ENCODE results near the gene CWC22.
"Not testable (repeated sequence)": the region's sequence is repeated elsewhere in the genome, so short reads cannot be mapped to it uniquely, and the experiment has no call there.

CWC22 gene

GRCh38 chr2:180003073-180003472, 4.0 kb downstream of the CWC22 start:
- DNase-seq (ENCODE audit: low spot score): no peak

DNA sequence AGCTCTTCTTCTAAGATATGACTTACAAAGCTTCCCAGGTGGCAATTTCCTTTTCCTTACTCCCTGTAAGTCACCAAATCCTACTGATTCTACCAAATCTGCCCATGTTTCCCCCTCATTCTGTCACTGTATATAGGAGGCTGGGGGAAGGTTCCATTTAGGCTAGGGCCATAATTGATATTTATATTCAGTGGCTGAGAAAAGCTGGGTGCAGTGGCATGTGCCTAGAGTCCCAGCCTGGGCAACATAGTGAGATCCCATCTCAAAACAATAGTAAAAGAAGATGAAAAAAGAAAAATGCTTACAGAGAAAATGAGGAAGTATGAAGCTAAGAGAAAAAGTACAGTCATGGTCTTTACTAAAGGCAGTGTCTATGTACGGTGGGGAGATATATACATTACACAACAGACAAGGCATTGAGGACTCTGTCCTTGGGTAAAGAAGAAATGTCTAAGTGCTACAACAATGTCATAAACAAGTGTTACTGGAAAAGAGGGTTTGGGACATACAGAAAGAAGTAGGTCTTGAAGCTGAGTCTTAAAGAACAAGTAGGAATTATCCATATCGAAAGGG, 4.8 kb downstream of the CWC22 start:
- DNase-seq (ENCODE audit: low spot score): no peak

GRCh38 chr2:180001726-180002125, 5.4 kb downstream of the CWC22 start:
- no peak for DNase-seq (ENCODE audit: low spot score)

- no peak for DNase-seq (ENCODE audit: low spot score)
These were observed 6.7 kb downstream of the CWC22 start for GRCh38 chr2:180000434-180000833.

DNA sequence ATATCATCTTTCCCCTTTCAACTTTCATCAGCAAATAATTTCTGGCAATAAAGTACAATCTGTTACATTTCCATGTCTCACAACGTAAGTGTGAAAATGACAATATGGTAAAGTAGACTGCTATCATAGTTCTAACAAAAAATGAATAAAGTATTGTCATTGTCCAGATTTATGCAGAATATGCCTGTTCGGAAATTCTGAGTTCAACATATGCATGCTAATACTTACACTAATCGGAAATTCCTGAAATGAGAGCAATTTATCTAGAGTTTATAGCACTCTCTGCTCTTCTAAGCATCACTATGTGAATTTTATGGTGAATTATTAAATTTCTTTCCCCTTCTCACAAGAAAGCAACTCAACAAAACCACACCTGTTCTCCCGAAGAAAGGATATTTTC, 8.1 kb downstream of the CWC22 start:
- no peak for DNase-seq (ENCODE audit: low spot score)

DNA sequence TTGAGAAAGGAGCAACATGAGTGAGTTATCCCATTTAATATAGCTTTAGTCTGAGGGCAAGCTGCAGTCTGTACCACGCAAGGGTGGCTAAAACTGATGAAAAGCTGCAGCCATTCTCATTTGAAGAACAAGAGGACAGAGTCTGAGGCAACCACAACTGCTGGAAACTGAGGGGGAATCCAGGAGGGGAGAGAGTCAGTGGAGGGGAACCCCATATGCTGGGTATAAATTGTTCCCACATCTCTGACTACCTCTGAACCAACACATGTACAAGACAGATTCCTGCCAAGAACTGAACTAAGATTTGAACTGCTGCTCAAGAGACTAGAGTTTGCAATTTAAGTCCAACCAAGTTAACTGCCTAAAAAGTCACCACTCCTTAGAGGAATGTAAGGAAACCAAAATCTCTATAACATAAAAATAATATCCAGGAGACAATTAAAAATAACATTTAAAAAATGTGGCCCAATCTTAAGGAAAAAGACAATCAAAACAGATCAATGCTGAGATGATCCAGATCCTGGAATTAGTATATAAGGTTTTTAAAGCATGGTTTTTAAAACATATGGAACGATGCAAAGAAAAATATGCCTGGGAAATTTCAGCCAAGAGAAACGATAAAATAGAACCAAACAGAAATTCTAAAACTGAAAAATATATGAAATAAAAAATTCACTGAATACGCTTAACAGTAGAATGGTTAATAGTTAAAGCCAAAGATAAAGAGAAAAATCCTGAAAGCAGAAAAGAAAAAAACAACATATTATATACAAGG, 11.2 kb downstream of the CWC22 start:
- no peak for DNase-seq (ENCODE audit: low spot score)

DNA sequence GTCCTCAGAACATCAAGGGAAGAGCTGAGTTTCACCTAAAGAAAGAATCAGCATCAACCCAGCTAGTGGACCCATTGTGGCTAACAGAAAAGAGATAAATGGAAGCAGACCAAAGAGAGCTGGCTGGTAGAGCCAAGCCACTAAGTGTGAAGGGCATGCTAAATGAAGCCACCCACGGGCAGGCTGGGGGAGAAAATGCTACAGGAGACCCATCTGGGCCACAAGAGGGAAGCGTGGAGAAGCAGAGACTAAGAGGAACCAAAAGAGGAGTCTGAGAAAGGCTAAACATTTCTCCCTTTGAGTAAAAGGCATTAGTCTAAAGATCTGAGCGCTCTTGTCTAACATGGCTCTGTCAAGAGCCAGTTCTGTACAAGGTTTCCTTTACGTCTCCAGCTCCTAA, 15.8 kb downstream of the CWC22 start:
- DNase-seq (ENCODE audit: low spot score): no peak

DNA sequence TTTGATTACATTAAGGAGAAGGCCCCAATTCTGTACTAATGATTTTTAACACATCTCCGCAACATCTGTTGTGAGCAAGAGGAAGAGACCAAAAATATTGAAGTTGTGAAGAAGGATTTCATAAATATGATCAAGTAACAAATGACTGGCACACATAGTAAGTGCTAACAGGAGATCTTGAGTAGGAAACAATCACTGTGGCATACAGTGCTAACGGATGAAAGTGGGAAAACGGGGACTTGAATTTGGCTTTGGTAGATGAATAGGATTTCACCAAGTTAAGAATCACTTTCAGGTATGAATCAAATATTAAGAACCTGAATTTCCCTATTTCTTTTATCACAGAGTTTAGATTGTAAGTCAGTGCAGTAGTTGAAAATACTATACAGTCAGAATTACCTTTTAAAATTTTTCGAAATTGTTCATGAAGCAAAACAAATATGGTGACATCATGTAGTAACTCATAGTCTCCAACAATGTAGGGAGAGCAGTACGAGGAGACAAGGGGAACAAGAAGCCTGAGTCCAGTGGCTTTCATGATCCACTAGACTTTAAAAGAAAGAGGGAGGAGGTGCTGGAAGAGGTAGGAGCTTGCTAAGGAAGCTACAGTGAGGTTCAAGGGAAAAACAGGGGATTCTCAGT, 16.3 kb downstream of the CWC22 start:
- no peak for DNase-seq (ENCODE audit: low spot score)

GRCh38 chr2:179987916-179988315, 19.2 kb downstream of the CWC22 start:
- DNase-seq (ENCODE audit: low spot score): no peak

DNA sequence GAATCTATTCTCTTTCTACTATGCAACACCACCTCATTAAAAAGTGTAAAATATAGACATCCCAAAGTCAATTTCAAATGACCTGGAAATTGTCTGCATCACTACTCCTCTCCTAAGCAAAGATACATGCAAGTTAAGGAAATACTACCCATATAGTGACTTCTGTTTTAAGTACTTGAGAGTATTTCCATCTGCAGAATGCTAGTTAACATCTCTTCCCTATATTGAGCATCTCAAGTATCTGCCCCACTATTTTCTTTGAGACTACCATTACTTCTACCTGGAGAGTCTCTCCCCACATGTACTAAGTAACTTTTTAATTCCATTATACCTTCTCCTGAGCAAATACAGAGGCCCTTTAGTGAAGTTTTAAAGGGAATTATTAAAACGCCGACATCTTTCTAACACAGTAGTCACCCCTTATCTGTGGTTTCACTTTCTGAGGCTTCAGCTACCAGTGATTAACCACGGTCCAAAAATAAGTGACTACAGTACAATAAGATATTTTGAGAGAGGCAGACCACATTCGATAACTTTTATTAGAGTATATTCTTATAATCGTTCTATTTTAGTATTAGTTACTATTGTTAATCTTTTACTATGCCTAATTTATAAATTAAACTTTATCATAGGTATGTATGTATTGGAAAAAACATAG, 21.8 kb downstream of the CWC22 start:
- DNase-seq (ENCODE audit: low spot score): no peak

- no peak for DNase-seq (ENCODE audit: low spot score)
These were observed 23.7 kb downstream of the CWC22 start for GRCh38 chr2:179983250-179983932.

- DNase-seq (ENCODE audit: low spot score): no peak
These were observed 26.0 kb downstream of the CWC22 start for GRCh38 chr2:179981085-179981484.

GRCh38 chr2:179974761-179975160, 32.3 kb downstream of the CWC22 start:
- DNase-seq (ENCODE audit: low spot score): no peak

- DNase-seq (ENCODE audit: low spot score): no peak
These were observed 40.2 kb downstream of the CWC22 start for GRCh38 chr2:179966778-179967394.

GRCh38 chr2:179965291-179966258, 41.5 kb downstream of the CWC22 start:
- DNase-seq (ENCODE audit: low spot score): no peak

GRCh38 chr2:179963626-179964025, 43.5 kb downstream of the CWC22 start:
- no peak for DNase-seq (ENCODE audit: low spot score)

GRCh38 chr2:179958251-179958650, 48.8 kb downstream of the CWC22 start:
- not testable (repeated sequence) for DNase-seq (ENCODE audit: low spot score)

GRCh38 chr2:179954026-179954425, 53.1 kb downstream of the CWC22 start:
- no peak for DNase-seq (ENCODE audit: low spot score)

- no peak for DNase-seq (ENCODE audit: low spot score)
These were observed 53.7 kb downstream of the CWC22 start for GRCh38 chr2:179953359-179953758.

DNA sequence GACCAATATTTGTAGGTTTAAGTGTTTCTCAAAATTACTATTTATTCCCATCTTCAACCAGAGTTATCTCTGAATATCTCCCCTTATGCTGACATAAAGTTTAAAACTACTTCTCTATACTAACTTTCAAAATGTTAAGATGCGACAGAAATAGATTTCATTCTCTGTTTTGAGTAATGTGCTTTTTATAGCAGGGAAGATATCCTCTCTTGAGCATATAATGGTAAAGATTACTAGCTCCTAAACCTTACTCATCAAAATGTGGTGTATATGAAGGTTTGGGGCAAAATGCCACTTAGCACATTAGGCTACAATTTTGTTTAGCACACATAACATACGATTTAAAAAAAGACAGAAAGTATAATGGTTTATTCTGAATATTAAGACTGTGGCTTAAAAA, 54.4 kb downstream of the CWC22 start:
- DNase-seq (ENCODE audit: low spot score): no peak

GRCh38 chr2:179951680-179952079, 55.4 kb downstream of the CWC22 start:
- DNase-seq (ENCODE audit: low spot score): no peak
